ENCODE results near the gene LAD1. TPM values are rescaled to one million over a fixed set of nuclear protein-coding genes. Genes with fewer than 3 reads are reported as not detected.

The LAD1 gene
- total RNA-seq, 2 experiments from 2014 or later = not detected

DNA sequence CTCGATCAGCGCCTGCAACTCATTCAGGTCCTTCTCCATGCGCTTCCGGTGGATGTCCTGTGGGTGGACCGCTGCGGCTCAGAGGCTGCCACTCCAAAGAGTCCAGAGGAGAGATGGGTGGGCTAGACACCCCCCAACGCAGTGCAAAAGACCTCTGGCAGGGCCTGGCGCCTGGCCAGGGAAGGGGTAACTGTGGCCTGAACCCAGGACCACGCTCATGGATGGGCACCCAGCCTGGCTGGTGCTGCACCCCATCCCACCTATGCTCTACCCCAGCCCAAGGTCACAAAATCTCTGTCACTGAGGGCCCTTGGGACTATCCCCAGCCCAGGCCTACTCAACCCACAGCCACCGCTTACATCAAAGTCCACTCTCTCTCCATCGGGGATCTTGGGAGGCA, 33.9 kb downstream of the LAD1 start:
- Histone ChIP-seq H3K4me1 (ENCODE audit: insufficient read depth, low read length, poor library complexity, severe bottlenecking) (no peaks in the 10 kb centered on the region), H3K27ac (ENCODE audit: low read depth, low read length, poor library complexity, severe bottlenecking) (no peak overlapping the region), H3K79me2 (ENCODE audit: insufficient read depth, low read depth, low read length) (no peaks in the 10 kb centered on the region), H3K4me2 (ENCODE audit: low read length) (no peak overlapping the region), H3K4me3 (ENCODE audit: low read depth, low read length, poor library complexity, severe bottlenecking) (no peak overlapping the region), H4K20me1 (ENCODE audit: insufficient read depth, low read length) (no peaks in the 10 kb centered on the region), H3K9me3 (ENCODE audit: low read length) (no peaks in the 10 kb centered on the region), H3K36me3 (ENCODE audit: insufficient read depth, low read length) (no peaks in the 10 kb centered on the region), H2AFZ (ENCODE audit: low read length) (no peak overlapping the region), H3K9me2 (ENCODE audit: insufficient read depth, low read length) (no peaks in the 10 kb centered on the region)
- BruUV-seq (replicated peaks) = no TSS peak
- no peak for TF ChIP-seq EZH2phosphoT487 (IDR thresholded peaks at IDR 0.05; ENCODE audit: borderline replicate concordance, low read depth, low read length)
- TF ChIP-seq CTCF (conservative IDR thresholded peaks at IDR 0.05; ENCODE audit: low read length) = no peak
- ChIA-PET CTCF (ENCODE audit: unreplicated experiment) (no interaction called here), POLR2A (interaction anchor here (0.6 kb wide), 1 partner anchor 28 kb away, joined by 6 read pairs; no protein-coding TSS in a partner anchor)
- DNase-seq (ENCODE audit: low spot score) = no peak
- intact Hi-C loops (cut with micrococcal nuclease; ENCODE audit: unreplicated experiment) = no loop called here

DNA sequence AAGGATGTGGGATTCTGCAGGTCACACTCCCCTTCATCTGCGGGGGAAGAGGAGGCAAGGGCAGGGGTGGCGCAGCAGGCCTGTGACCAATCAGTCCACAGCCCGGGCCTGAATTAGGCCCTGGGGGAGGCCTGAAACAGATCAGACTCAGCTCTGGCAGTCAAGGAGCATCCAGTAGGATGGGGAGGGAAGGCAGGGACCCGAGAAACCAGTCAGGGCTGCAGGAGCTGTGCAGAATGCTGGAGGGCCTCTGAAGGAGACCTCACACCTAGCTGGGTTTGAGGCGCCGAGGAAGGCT, 34.4 kb downstream of the LAD1 start:
- Histone ChIP-seq H3K4me1 (ENCODE audit: insufficient read depth, low read length, poor library complexity, severe bottlenecking) (no peaks in the 10 kb centered on the region), H3K79me2 (ENCODE audit: insufficient read depth, low read depth, low read length) (no peaks in the 10 kb centered on the region), H3K4me2 (ENCODE audit: low read length) (no peak overlapping the region), H3K36me3 (ENCODE audit: insufficient read depth, low read length) (no peaks in the 10 kb centered on the region), H4K20me1 (ENCODE audit: insufficient read depth, low read length) (no peaks in the 10 kb centered on the region), H3K9me3 (ENCODE audit: low read length) (no peaks in the 10 kb centered on the region), H3K4me3 (ENCODE audit: low read depth, low read length, poor library complexity, severe bottlenecking) (no peak overlapping the region), H3K27ac (ENCODE audit: low read depth, low read length, poor library complexity, severe bottlenecking) (no peak overlapping the region), H3K9me2 (ENCODE audit: insufficient read depth, low read length) (no peaks in the 10 kb centered on the region), H2AFZ (ENCODE audit: low read length) (no peak overlapping the region)
- DNase-seq (ENCODE audit: low spot score) = no peak
- intact Hi-C loops (cut with micrococcal nuclease; ENCODE audit: unreplicated experiment) = loop anchor here (5.0 kb wide), 2 partner anchors 57 to 122 kb away; no protein-coding TSS in a partner anchor
- ChIA-PET CTCF (ENCODE audit: unreplicated experiment) (no interaction called here), POLR2A (no interaction called here)
- TF ChIP-seq EZH2phosphoT487 (IDR thresholded peaks at IDR 0.05; ENCODE audit: borderline replicate concordance, low read depth, low read length) = no peak
- TF ChIP-seq CTCF (conservative IDR thresholded peaks at IDR 0.05; ENCODE audit: low read length) = no peak
- no TSS peak for BruUV-seq (replicated peaks)

GRCh38 chr1:201363467-201363866, 35.7 kb downstream of the LAD1 start:
- CTCF ChIA-PET (ENCODE audit: unreplicated experiment) = no interaction called here
- Histone ChIP-seq H3K27ac (ENCODE audit: low read depth, low read length, poor library complexity, severe bottlenecking) (no peak overlapping the region), H3K4me2 (ENCODE audit: low read length) (no peak overlapping the region), H3K4me1 (ENCODE audit: insufficient read depth, low read length, poor library complexity, severe bottlenecking) (no peaks in the 10 kb centered on the region), H4K20me1 (ENCODE audit: insufficient read depth, low read length) (no peaks in the 10 kb centered on the region), H3K9me2 (ENCODE audit: insufficient read depth, low read length) (no peaks in the 10 kb centered on the region), H3K9me3 (ENCODE audit: low read length) (no peaks in the 10 kb centered on the region), H2AFZ (ENCODE audit: low read length) (no peak overlapping the region), H3K4me3 (ENCODE audit: low read depth, low read length, poor library complexity, severe bottlenecking) (no peak overlapping the region), H3K36me3 (ENCODE audit: insufficient read depth, low read length) (no peaks in the 10 kb centered on the region), H3K79me2 (ENCODE audit: insufficient read depth, low read depth, low read length) (no peaks in the 10 kb centered on the region)
- intact Hi-C loops (cut with micrococcal nuclease; ENCODE audit: unreplicated experiment) = loop anchor here (5.0 kb wide), 2 partner anchors 56 to 121 kb away; no protein-coding TSS in a partner anchor
- TF ChIP-seq EZH2phosphoT487 (IDR thresholded peaks at IDR 0.05; ENCODE audit: borderline replicate concordance, low read depth, low read length) (no peak), CTCF (conservative IDR thresholded peaks at IDR 0.05; ENCODE audit: low read length) (no peak)
- DNase-seq (ENCODE audit: low spot score) = no peak
- no TSS peak for BruUV-seq (replicated peaks)
- POLR2A ChIA-PET = no interaction called here
